Right lobe of liver (tissue), 6 donors: ENCODE measurements around the gene KCNMB3. TPM values are rescaled to one million over a fixed set of nuclear protein-coding genes. Genes with fewer than 3 reads are reported as not detected.
"Not testable (repeated sequence)": the region's sequence is repeated elsewhere in the genome, so short reads cannot be mapped to it uniquely, and the experiment has no call there.

ENCODE experiments used
- ATAC-seq, 4 donors: fragments of 200-7000 bp; cut with Tn5 transposase; one replicate each; pipeline ENCODE4 v1.9.1; 2020; ENCODE audit warnings: mild to moderate bottlenecking in 4 of 4, moderate library complexity in 4 of 4
- DNase-seq, 3 donors: peaks; one replicate each; pipeline ENCODE4 v3.0.0-alpha.2; 2020
- H3K27ac ChIP-seq, 3 donors: fragments of 200-600 bp; one replicate each; pipeline ENCODE4 v1.8.0; 2022
- H3K27me3 ChIP-seq, 2 donors: fragments of 200-600 bp; one replicate each; pipeline ENCODE4 v1.8.0; 2022
- H3K36me3 ChIP-seq, 4 donors: fragments of 200-600 bp; sonication (generic) in 1 of 4; one replicate each; pipeline versions ENCODE4 v1.5.1 to v1.8.0; 2017 to 2022; ENCODE audit warnings: control low read depth in 1 of 4
- H3K4me1 ChIP-seq, 4 donors: fragments of 200-600 bp; sonication (generic) in 1 of 4; one replicate each; pipeline versions ENCODE4 v1.5.1 to v1.8.0; 2017 to 2022; ENCODE audit warnings: control low read depth in 1 of 4
- H3K4me3 ChIP-seq, 3 donors: fragments of 200-600 bp; one replicate each; pipeline ENCODE4 v1.8.0; 2022
- H3K9me3 ChIP-seq, 4 donors: fragments of 200-600 bp; sonication (generic) in 1 of 4; one replicate each; pipeline versions ENCODE4 v1.5.1 to v1.8.0; 2017 to 2022; ENCODE audit warnings: control low read depth in 1 of 4
- CTCF ChIP-seq, 4 donors: fragments of 200-600 bp in 3 of 4; fragments of 450-650 bp in 1 of 4; IDR thresholded peaks; one replicate each; pipeline versions ENCODE4 v1.5.1 to v1.8.0; 2016 to 2022; ENCODE audit warnings: antibody characterized with exemption in 4 of 4, mild to moderate bottlenecking in 2 of 4
- POLR2A ChIP-seq: fragments of 450-650 bp; IDR thresholded peaks from one replicate; pipeline ENCODE4 v1.6.1; 2017; ENCODE audit warnings: antibody characterized with exemption, mild to moderate bottlenecking
- WGBS: methylation state at CpG from one replicate; pipeline ENCODE4 v1.1.6; 2018; ENCODE audit warnings: low coverage, low lambda C conversion rate; ENCODE audit not compliant: insufficient coverage; ENCODE audit errors: missing lambda C conversion rate; 5-methylcytosine and 5-hydroxymethylcytosine counted together
- intact Hi-C, 2 donors: fragments of 100-400 bp; cut with DNase I; formaldehyde crosslinking; loops; one replicate each; pipeline versions ENCODE4 v1.11.2 to v1.14.1; 2022
- total RNA-seq, 6 experiments: library from RNA; depleted of rRNA in 2 of 6; stranded (reverse); fragments of >200 nt in 2 of 6; fragmentation: NEBNext Ultra II Directional in 3 of 6; extraction: Animal tissue kit (Norgen Biotek cat#: 25700) in 3 of 6; gene quantifications; one replicate each; pipeline versions ENCODE4 v1.1.0 to v1.2.4, GENCODE V29; 2016 to 2023
- donor health status: DM: no; HTN: yes; CAD: no.
- donor health status: DM: no; HTN: no; CAD: no.
- donor health status: DM: no; HTN: no; CAD: no.
- donor health status: DM: no; HTN: yes; CAD: no.
- donor health status: DM: no; HTN: yes; CAD: no.

The KCNMB3 gene
- total RNA-seq, 6 experiments from 2014 or later = 1.4 to 2.3 (median 1.7) TPM

- intact Hi-C loops = no loop called here
- no peaks in the 10 kb centered on the region for H3K9me3 ChIP-seq
- H3K36me3 ChIP-seq = no peaks in the 10 kb centered on the region
- H3K4me1 ChIP-seq = no peaks in the 10 kb centered on the region
- peak overlapping the region in 2 of 3 donors; percentile 40 to 51 for H3K27ac ChIP-seq
- TF ChIP-seq POLR2A (peak; percentile 67), CTCF (IDR thresholded peaks at IDR 0.05) (peak in 1 of 4 donors; percentile 9)
- no peaks in the 10 kb centered on the region for H3K27me3 ChIP-seq
- peak; percentile 100 for ATAC-seq
- 18% methylated on average over 33 of the region's 71 CpGs for WGBS
- DNase-seq = peak; percentile 85 to 87 (median 85)
- peak overlapping the region; percentile 62 to 82 (median 68) for H3K4me3 ChIP-seq
These were observed 10.2 kb upstream of the KCNMB3 start for GRCh38 chr3:179260949-179261765.

DNA sequence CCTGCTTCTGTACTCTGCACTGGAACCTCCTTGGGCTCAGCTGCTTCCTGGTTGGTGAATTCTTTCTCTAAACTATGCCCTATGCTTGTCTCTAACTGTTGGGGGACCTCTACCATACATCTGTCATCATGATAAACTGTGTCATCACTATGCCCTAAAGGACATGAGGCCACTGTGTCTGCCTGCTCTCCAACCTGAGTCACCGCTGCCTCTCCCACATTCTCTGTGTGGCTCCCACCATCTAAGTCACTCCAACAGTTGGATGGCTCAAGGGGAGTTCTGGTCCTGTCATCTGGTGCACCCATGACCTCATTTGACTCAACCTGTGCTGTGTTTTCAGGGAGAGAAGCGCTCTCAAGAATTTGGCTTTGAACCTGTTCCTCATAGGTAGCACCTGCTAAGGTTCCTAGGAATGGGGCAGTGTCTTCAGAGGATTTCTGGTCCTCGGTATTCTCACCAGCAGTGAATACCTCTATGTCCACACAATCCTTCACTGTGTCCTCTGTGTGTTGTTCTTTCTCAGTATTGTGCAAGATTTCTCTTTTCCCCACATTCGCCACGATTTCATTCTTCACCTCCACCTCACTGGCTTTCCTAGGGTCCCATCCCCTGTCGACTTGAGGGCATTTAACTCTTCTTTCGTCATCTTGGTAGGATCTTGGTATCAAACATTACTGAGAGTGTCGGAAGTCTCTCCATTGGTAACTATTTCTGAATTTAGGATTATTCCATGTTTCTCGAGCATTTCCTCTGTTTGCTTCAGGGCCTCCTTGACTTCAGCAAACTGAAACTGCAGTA is 9.2 kb upstream of the KCNMB3 start:
- H3K36me3 ChIP-seq, H3K9me3 ChIP-seq, DNase-seq, intact Hi-C loops, H3K4me1 ChIP-seq, H3K27ac ChIP-seq, ATAC-seq, H3K27me3 ChIP-seq: not testable (repeated sequence)
- 91% methylated on average over 8 of the region's 9 CpGs for WGBS
- H3K4me3 ChIP-seq = peak overlapping the region in 2 of 3 donors; percentile 68 to 82

DNA sequence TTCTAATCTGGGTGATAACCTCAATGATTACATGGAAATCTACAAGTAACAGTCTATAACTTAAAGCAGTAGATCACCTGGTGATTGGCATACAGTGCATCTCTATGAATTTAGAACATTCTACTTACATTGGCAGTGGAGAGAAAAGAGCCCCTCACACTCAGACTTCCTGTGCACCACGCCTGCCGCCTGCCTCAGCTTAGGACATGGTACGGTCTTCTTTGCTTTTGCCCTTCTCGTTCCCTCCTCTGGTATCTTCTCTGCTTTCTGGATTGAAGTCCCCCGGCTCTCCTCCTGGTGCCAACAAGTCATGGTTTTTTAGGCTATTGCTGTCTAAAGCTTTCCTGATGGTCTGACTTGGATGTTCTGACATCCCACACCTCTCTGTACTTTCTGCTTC is 7.9 kb upstream of the KCNMB3 start:
- no peak for ATAC-seq
- intact Hi-C loops = no loop called here
- 84% methylated on average over 4 of the region's 5 CpGs for WGBS
- Histone ChIP-seq H3K27me3 (no peaks in the 10 kb centered on the region), H3K4me3 (no peak overlapping the region), H3K36me3 (no peaks in the 10 kb centered on the region), H3K9me3 (no peaks in the 10 kb centered on the region), H3K4me1 (no peaks in the 10 kb centered on the region), H3K27ac (no peak overlapping the region)
- DNase-seq = no peak
- TF ChIP-seq POLR2A (no peak), CTCF (IDR thresholded peaks at IDR 0.05) (no peak)

DNA sequence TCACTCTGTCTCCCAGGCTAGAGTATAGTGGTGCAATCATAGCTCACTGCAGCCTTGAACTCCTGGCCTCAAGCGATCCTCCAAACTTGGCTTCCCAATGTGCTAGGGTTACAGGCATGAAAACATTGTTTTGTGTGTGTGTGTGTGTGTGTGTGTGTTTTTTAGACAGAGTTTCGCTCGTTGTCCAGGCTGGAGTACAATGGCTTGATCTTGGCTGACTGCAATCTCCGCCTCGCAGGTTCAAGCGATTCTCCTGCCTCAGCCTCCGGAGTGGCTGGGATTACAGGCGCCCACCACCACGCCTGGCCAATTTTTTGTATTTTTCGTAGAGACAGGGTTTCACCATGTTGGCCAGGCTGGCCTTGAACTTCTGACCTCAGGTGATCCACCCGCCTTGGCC is 6.8 kb upstream of the KCNMB3 start:
- H3K4me1 ChIP-seq, H3K27ac ChIP-seq, H3K4me3 ChIP-seq, H3K27me3 ChIP-seq, H3K9me3 ChIP-seq, intact Hi-C loops, ATAC-seq, H3K36me3 ChIP-seq, DNase-seq: not testable (repeated sequence)
- WGBS = 77% methylated on average over 4 of the region's 11 CpGs

- no peak for TF ChIP-seq CTCF (IDR thresholded peaks at IDR 0.05)
- no peak for TF ChIP-seq POLR2A
- ATAC-seq = no peak
- 65% methylated on average over 2 of the region's 2 CpGs for WGBS
- Histone ChIP-seq H3K4me3 (no peak overlapping the region), H3K27ac (no peak overlapping the region), H3K9me3 (no peaks in the 10 kb centered on the region), H3K36me3 (no peaks in the 10 kb centered on the region), H3K4me1 (no peaks in the 10 kb centered on the region), H3K27me3 (no peaks in the 10 kb centered on the region)
- intact Hi-C loops = no loop called here
- no peak for DNase-seq
These were observed 5.9 kb upstream of the KCNMB3 start for GRCh38 chr3:179256813-179257212.
